SK-N-MC (cell line): ENCODE results near the gene MORN3.
"Not testable (repeated sequence)": the region's sequence is repeated elsewhere in the genome, so short reads cannot be mapped to it uniquely, and the experiment has no call there.

Experiments
- DNase-seq: peaks from one replicate; pipeline ENCODE4 v3.0.0-alpha.2; 2011; ENCODE audit warnings: low read depth, low spot score
- H3K27ac ChIP-seq: fragments of 200-600 bp; sonication (generic); 2 replicates; pipeline ENCODE4 v1.5.1; 2016; ENCODE audit warnings: mixed run types
- H3K36me3 ChIP-seq: fragments of 200-600 bp; sonication (generic); 2 replicates; pipeline ENCODE4 v1.6.1; 2017; ENCODE audit warnings: antibody characterized with exemption, low read length, mixed read lengths; ENCODE audit not compliant: insufficient read depth
- H3K4me3 ChIP-seq: fragments of 200-600 bp; sonication (generic); 2 replicates; pipeline ENCODE4 v1.5.1; 2016
- H3K9ac ChIP-seq: fragments of 200-600 bp; sonication (generic); 2 replicates; pipeline ENCODE4 v1.8.0; 2017; ENCODE audit warnings: mixed run types, mixed read lengths; ENCODE audit not compliant: insufficient read length
- H3K9me3 ChIP-seq: fragments of 200-600 bp; sonication (generic); 2 replicates; pipeline ENCODE4 v1.6.1; 2017; ENCODE audit warnings: low read depth, mild to moderate bottlenecking, antibody characterized with exemption, low read length, moderate library complexity, mixed read lengths
- EZH2 ChIP-seq: fragments of 200-600 bp; sonication (generic); IDR thresholded peaks from one replicate; pipeline ENCODE4 v1.6.1; 2017; ENCODE audit warnings: antibody characterized with exemption
- FOXP2 ChIP-seq: optimal IDR thresholded peaks from 2 replicates; pipeline ENCODE3; 2011; ENCODE audit warnings: mild to moderate bottlenecking, moderate library complexity; ENCODE audit not compliant: insufficient read depth; ENCODE audit errors: extremely low read length, control extremely low read depth
- POLR2AphosphoS5 ChIP-seq: IDR thresholded peaks from 2 replicates; pipeline ENCODE4 v1.6.1; 2012; ENCODE audit warnings: mild to moderate bottlenecking, low read depth, low read length, borderline replicate concordance

The MORN3 gene

DNA sequence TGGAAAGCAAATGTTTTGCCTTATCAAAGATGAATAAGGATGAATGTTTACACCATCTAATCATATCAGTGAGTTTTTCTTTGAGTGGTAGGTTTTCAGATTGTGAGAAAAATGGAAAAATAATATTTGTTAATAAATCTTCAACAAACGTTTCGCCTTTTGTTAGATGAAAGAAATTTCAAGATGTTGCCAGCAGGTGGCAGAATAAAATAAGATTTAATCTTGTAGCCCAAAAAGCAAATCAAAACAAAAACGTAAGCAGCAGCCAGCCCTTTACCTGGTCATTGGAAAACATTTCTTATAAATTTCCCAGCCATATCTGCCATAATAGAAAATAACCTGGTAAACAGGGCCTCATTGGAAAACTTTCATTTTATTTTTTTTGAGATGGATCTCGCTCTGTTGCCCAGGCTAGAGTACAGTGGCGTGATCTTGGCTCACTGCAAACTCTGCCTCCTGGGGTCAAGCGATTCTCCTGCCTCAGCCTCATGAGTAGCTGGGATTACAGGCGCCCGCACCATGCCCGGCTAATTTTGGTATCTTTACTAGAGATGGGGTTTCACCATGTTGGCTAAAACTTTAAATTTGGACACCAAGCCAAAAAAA is 27.7 kb upstream of the MORN3 start:
- Histone ChIP-seq H3K4me3 (no peak overlapping the region), H3K9ac (no peak overlapping the region), H3K36me3 (no peaks in the 10 kb centered on the region), H3K9me3 (no peaks in the 10 kb centered on the region), H3K27ac (no peak overlapping the region)
- DNase-seq: no peak
- no peak for TF ChIP-seq FOXP2
- TF ChIP-seq EZH2: no peak
- no peak for TF ChIP-seq POLR2AphosphoS5

GRCh38 chr12:121693155-121693687 is 23.8 kb upstream of the MORN3 start:
- Histone ChIP-seq H3K36me3 (no peaks in the 10 kb centered on the region), H3K9me3 (no peaks in the 10 kb centered on the region), H3K4me3 (no peak overlapping the region), H3K27ac (no peak overlapping the region), H3K9ac (no peak overlapping the region)
- no peak for TF ChIP-seq POLR2AphosphoS5
- no peak for TF ChIP-seq FOXP2
- no peak for TF ChIP-seq EZH2
- DNase-seq: no peak

GRCh38 chr12:121692744-121693143 is 23.3 kb upstream of the MORN3 start:
- not testable (repeated sequence) for H3K9ac ChIP-seq, H3K36me3 ChIP-seq, DNase-seq

DNA sequence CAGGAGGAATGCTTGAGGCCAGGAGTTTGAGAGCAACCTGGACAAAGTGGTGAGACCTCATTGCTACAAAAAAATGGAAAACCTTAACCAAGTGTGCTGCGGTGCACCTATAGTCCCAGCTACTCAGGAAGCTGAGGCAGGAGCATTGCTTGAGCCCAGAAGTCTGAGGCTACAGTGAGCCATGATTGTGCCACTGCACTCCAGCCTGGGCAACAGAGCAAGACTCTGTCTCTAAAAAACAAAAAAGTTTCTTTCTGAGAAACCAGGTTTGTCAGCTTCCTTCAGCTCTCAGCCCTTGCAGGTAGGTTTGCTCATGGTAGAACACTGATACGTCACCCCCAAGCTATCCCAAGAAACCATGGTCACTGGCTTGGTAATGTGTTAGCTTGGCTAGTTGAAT is 20.0 kb upstream of the MORN3 start:
- TF ChIP-seq FOXP2: no peak
- no peak for TF ChIP-seq POLR2AphosphoS5
- no peak for TF ChIP-seq EZH2
- Histone ChIP-seq H3K9ac (no peak overlapping the region), H3K9me3 (no peaks in the 10 kb centered on the region), H3K36me3 (no peaks in the 10 kb centered on the region), H3K27ac (no peak overlapping the region), H3K4me3 (no peak overlapping the region)
- no peak for DNase-seq

More at GRCh38 chr12:121692744-121693143, 23.3 kb upstream of the MORN3 start:
- H3K9me3 ChIP-seq, H3K27ac ChIP-seq, H3K4me3 ChIP-seq: not testable (repeated sequence)

DNA sequence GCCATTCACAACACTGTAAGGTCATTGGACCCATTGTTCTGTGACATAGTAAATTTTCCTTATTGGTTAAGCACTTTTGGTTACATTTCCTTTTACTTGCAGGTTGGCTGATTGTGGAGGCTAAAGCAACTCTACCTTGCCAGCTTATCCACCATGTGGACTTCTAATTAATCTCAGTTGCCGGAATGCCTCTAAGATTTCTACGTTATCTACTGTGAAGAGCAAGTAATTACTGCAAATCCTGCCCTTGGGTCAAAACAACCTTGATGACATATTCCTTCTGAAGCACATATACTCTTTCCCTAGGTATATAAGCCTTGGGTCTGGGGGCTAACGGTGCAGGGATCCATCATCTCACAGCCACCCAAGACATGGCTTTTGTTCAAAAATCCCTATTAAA is 19.5 kb upstream of the MORN3 start:
- no peak for DNase-seq
- no peaks in the 10 kb centered on the region for H3K36me3 ChIP-seq
- TF ChIP-seq FOXP2: no peak
- TF ChIP-seq POLR2AphosphoS5: no peak
- TF ChIP-seq EZH2: no peak
- H3K9me3 ChIP-seq: no peaks in the 10 kb centered on the region
- no peak overlapping the region for H3K9ac ChIP-seq
- H3K4me3 ChIP-seq: no peak overlapping the region
- no peak overlapping the region for H3K27ac ChIP-seq

DNA sequence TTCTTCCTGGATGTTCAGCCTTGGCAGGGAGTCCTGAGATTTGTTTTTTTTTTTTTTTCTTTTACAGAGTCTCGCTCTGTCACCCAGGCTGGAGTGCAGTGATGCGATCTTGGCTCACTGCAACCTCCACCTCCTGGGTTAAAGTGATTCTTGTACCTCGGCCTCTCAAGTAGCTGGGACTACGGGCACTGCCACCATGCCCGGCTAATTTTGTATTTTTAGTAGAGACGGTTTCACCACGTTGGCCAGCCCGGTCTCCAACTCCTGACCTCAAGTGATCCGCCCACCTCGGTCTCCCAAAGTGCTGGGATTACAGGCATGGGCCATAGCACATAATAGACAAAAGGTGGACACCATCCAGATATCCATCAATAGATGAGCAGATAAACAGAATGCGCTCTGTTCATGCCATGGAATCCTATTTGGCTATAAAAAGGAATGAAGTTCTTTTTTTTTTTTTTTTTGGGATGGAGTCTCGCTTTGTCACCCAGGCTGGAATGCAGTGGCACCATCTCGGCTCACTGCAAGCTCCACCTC is 10.3 kb upstream of the MORN3 start:
- DNase-seq, H3K4me3 ChIP-seq, H3K36me3 ChIP-seq, H3K9me3 ChIP-seq, H3K27ac ChIP-seq, H3K9ac ChIP-seq: not testable (repeated sequence)

DNA sequence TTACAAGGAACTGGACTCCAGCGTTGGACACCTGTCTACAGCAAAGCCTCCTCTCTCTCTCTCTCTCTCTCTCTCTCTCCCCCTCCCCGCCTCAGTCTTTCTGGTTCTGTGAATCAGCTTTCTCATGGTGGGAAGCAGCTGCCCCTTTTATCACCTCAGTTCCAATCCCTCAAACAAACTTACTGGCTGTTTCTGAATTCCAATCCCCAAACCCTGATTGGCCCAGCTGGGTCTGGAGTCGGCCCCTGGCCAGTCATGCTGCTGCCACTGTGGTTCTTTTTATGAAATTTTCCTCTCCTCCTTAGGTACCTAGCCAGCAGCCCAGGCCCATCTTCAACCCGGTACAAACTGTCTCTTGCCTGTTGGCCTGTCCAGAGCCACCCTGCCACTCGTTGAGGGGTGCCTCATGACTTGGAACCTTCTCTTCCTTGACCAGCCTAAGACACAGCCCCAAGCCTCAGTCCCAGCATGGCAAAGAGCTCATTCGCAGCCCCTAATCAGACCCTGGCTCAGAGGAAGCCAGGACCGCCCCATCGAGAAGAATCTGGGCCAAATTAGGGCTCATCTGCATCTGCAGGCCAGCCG is 9.4 kb upstream of the MORN3 start:
- Histone ChIP-seq H3K4me3 (no peak overlapping the region), H3K27ac (no peak overlapping the region), H3K36me3 (no peaks in the 10 kb centered on the region), H3K9ac (no peak overlapping the region), H3K9me3 (no peaks in the 10 kb centered on the region)
- TF ChIP-seq EZH2 (no peak), POLR2AphosphoS5 (no peak), FOXP2 (no peak)
- no peak for DNase-seq

DNA sequence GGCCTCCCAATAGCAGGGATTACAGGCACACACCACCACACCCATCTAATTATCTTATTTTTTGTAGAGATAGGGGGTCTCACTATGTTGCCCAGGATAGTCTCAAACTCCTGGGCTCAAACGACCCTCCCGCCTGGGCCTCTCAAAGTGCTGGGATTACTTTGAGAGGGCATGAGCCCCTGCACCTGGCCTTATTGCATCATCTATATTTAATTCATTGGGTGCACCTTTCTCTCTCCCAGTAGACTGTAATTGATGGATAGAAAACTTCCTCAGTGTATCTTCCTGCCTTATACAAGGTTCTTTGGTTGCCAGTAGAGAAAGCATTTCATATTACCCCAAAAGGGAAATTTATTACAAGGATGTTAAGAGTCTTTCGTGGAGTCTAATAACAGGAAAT is 8.9 kb upstream of the MORN3 start:
- Histone ChIP-seq H3K9me3 (no peaks in the 10 kb centered on the region), H3K27ac (no peak overlapping the region), H3K4me3 (no peak overlapping the region), H3K36me3 (no peaks in the 10 kb centered on the region), H3K9ac (no peak overlapping the region)
- DNase-seq: no peak
- TF ChIP-seq FOXP2 (no peak), POLR2AphosphoS5 (no peak), EZH2 (no peak)

DNA sequence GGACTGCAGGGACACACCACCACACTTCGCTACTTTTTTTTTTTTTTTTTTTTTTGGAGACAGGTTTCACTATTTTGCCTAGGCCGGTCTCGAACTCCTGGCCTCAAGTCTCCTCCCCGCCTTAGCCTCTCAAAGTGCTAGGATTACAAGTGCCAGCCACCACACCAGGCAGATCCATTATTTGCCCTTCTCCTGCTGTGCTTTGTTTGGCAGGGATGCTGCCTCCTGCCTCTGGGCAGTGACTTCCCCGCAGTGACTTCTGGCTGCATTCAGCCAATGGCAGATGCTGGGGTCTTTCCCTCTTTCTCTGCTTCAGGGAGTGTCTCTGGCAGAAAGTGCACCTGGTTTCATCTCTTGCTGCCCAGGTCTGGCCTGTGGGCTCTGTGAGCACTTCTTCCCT is 6.7 kb upstream of the MORN3 start:
- no peaks in the 10 kb centered on the region for H3K9me3 ChIP-seq
- no peak overlapping the region for H3K4me3 ChIP-seq
- no peak for TF ChIP-seq POLR2AphosphoS5
- TF ChIP-seq EZH2: no peak
- TF ChIP-seq FOXP2: no peak
- H3K9ac ChIP-seq: no peak overlapping the region
- H3K27ac ChIP-seq: no peak overlapping the region
- DNase-seq: no peak
- no peaks in the 10 kb centered on the region for H3K36me3 ChIP-seq
